MM.1S (cell line): ENCODE results near the gene PKMYT1.

Experiments used
- DNase-seq: peaks from one replicate; pipeline ENCODE4 v3.0.0-alpha.2; 2015
- H2AFZ ChIP-seq: fragments of 300-600 bp; sonication (generic); 2 replicates; pipeline ENCODE4 v1.6.0; 2016; ENCODE audit warnings: antibody characterized with exemption, low read length
- H3F3A ChIP-seq: fragments of 300-600 bp; sonication (generic); 2 replicates; pipeline ENCODE4 v1.6.1; 2016; ENCODE audit warnings: mild to moderate bottlenecking, antibody characterized with exemption, low read length, moderate library complexity, mixed read lengths; ENCODE audit not compliant: insufficient read depth
- H3K27ac ChIP-seq: fragments of 300-600 bp; sonication (generic); 2 replicates; pipeline ENCODE4 v1.5.1; 2016; ENCODE audit warnings: mild to moderate bottlenecking, low read length
- H3K27me3 ChIP-seq: fragments of 300-600 bp; sonication (generic); replicated peaks from 2 replicates; pipeline ENCODE4 v1.6.0; 2016; ENCODE audit warnings: low read length; ENCODE audit not compliant: insufficient read depth
- H3K36me3 ChIP-seq: fragments of 300-600 bp; sonication (generic); replicated peaks from 2 replicates; pipeline ENCODE4 v1.6.1; 2016; ENCODE audit warnings: mild to moderate bottlenecking, low read length, mixed read lengths; ENCODE audit not compliant: insufficient read depth
- H3K4me1 ChIP-seq: fragments of 300-600 bp; sonication (generic); 2 replicates; pipeline ENCODE4 v1.6.1; 2016; ENCODE audit warnings: low read length, mixed read lengths
- H3K4me2 ChIP-seq: fragments of 300-600 bp; sonication (generic); 2 replicates; pipeline ENCODE4 v1.6.0; 2016; ENCODE audit warnings: low read depth, low read length
- H3K4me3 ChIP-seq: fragments of 300-600 bp; sonication (generic); 2 replicates; pipeline ENCODE4 v1.5.1; 2016; ENCODE audit warnings: low read length, mixed read lengths
- H3K79me2 ChIP-seq: fragments of 300-600 bp; sonication (generic); 2 replicates; pipeline ENCODE4 v1.6.1; 2016; ENCODE audit warnings: mixed run types, low read length, mixed read lengths
- H3K9ac ChIP-seq: fragments of 300-600 bp; sonication (generic); 2 replicates; pipeline ENCODE4 v1.6.1; 2016; ENCODE audit warnings: low read length, mixed read lengths
- H3K9me2 ChIP-seq: fragments of 300-600 bp; sonication (generic); replicated peaks from 2 replicates; pipeline ENCODE4 v1.6.1; 2016; ENCODE audit warnings: mild to moderate bottlenecking, low read length, mixed read lengths; ENCODE audit not compliant: insufficient read depth
- H3K9me3 ChIP-seq: fragments of 300-600 bp; sonication (generic); replicated peaks from 2 replicates; pipeline ENCODE4 v1.6.1; 2016; ENCODE audit warnings: mild to moderate bottlenecking, low read length, mixed read lengths; ENCODE audit not compliant: insufficient read depth
- H4K20me1 ChIP-seq: fragments of 300-600 bp; sonication (generic); 2 replicates; pipeline ENCODE4 v1.6.1; 2016; ENCODE audit warnings: mild to moderate bottlenecking, low read length, moderate library complexity, mixed read lengths; ENCODE audit not compliant: insufficient read depth
- EZH2 ChIP-seq: fragments of 300-600 bp; sonication (generic); optimal IDR thresholded peaks from 2 replicates; pipeline ENCODE3; 2017; ENCODE audit warnings: low read depth, mild to moderate bottlenecking, antibody characterized with exemption, low read length, mixed read lengths
- EZH2phosphoT487 ChIP-seq: fragments of 300-600 bp; sonication (generic); IDR thresholded peaks from 2 replicates; pipeline ENCODE4 v1.6.1; 2018; ENCODE audit warnings: antibody characterized with exemption, low read length
- TF ChIP-seq, protein P1 (sequence below): fragments of 300-600 bp; sonication (generic); IDR thresholded peaks from 2 replicates; pipeline ENCODE4 v1.5.1; 2016; ENCODE audit warnings: antibody characterized with exemption, low read length, mixed read lengths

The PKMYT1 gene

DNA sequence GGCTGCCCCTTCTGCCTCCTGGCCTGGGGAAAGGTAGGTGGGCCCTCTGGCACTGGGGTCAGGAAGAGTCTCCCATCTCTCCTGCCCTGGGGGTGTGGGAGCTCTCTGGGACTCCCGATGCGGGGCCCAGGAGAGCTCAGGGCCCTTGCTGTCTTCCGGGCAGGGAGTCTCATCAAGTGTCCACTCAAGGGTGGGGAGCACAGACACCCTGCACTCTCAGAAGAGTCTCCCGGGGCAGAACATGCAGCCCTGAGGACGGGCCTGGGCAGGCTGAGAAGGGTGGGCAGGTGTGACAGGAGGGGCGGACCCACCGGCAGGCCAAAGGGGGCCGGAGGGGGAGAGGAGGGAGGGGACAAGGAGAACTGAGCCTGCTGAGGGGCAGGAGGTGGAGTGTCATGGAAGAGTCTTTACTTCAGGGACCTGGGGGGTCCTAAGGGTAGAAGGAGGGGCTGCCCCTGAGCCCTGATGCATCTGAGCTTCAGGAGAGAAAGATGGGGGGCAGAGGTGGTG is 8.4 kb upstream of the PKMYT1 start:
- no peaks in the 10 kb centered on the region for H3K79me2 ChIP-seq
- H3K4me2 ChIP-seq, result no peak overlapping the region
- no peaks in the 10 kb centered on the region for H3K9me2 ChIP-seq
- no peaks in the 10 kb centered on the region for H3K9me3 ChIP-seq
- no peak for TF ChIP-seq EZH2phosphoT487
- TF ChIP-seq, protein P1, sequence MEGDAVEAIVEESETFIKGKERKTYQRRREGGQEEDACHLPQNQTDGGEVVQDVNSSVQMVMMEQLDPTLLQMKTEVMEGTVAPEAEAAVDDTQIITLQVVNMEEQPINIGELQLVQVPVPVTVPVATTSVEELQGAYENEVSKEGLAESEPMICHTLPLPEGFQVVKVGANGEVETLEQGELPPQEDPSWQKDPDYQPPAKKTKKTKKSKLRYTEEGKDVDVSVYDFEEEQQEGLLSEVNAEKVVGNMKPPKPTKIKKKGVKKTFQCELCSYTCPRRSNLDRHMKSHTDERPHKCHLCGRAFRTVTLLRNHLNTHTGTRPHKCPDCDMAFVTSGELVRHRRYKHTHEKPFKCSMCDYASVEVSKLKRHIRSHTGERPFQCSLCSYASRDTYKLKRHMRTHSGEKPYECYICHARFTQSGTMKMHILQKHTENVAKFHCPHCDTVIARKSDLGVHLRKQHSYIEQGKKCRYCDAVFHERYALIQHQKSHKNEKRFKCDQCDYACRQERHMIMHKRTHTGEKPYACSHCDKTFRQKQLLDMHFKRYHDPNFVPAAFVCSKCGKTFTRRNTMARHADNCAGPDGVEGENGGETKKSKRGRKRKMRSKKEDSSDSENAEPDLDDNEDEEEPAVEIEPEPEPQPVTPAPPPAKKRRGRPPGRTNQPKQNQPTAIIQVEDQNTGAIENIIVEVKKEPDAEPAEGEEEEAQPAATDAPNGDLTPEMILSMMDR, result no peak
- no peak for TF ChIP-seq EZH2
- H3K27me3 ChIP-seq, result peaks cover 98% of the 10 kb centered on the region
- H3K36me3 ChIP-seq, result no peaks in the 10 kb centered on the region
- no peaks in the 10 kb centered on the region for H3F3A ChIP-seq
- H4K20me1 ChIP-seq, result no peaks in the 10 kb centered on the region
- H3K27ac ChIP-seq, result no peak overlapping the region
- no peak overlapping the region for H2AFZ ChIP-seq
- peaks cover 5% of the 10 kb centered on the region; the same call in 1 of the 2 replicates for H3K4me1 ChIP-seq
- H3K4me3 ChIP-seq, result no peak overlapping the region
- no peak for DNase-seq
- no peak overlapping the region for H3K9ac ChIP-seq

DNA sequence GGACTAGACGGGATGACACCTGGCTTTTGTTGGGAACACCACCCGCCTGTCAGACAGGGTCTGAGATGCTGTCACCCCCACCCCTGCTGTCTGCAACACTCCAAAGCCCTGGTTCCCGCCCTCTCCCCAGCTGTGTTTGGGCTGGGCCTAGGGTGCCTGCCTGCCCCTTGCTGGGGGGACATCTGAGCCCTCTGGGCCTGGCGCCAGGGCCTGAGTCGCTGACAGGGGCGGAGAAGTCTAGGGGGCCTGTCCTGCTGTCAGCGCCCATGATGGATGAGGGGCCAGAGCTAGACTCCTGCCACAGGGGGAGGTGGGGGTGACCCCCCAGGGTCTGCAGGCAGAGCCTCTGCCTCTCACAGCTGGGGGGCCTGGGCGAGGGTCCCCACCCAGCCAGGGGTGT is 7.6 kb upstream of the PKMYT1 start:
- Histone ChIP-seq H3K4me1 (peaks cover 5% of the 10 kb centered on the region; the same call in 1 of the 2 replicates), H3K79me2 (no peaks in the 10 kb centered on the region), H3K27me3 (peaks cover 90% of the 10 kb centered on the region), H3F3A (0 out of 2 replicates have a peak, but pooled peaks cover 2% of the 10 kb centered on the region), H2AFZ (no peak overlapping the region), H3K9ac (no peak overlapping the region), H3K36me3 (no peaks in the 10 kb centered on the region), H3K9me3 (no peaks in the 10 kb centered on the region), H4K20me1 (no peaks in the 10 kb centered on the region), H3K9me2 (no peaks in the 10 kb centered on the region), H3K4me2 (no peak overlapping the region), H3K4me3 (no peak overlapping the region), H3K27ac (no peak overlapping the region)
- no peak for TF ChIP-seq EZH2phosphoT487
- no peak for TF ChIP-seq EZH2
- TF ChIP-seq, protein P1, result no peak
- DNase-seq, result no peak

DNA sequence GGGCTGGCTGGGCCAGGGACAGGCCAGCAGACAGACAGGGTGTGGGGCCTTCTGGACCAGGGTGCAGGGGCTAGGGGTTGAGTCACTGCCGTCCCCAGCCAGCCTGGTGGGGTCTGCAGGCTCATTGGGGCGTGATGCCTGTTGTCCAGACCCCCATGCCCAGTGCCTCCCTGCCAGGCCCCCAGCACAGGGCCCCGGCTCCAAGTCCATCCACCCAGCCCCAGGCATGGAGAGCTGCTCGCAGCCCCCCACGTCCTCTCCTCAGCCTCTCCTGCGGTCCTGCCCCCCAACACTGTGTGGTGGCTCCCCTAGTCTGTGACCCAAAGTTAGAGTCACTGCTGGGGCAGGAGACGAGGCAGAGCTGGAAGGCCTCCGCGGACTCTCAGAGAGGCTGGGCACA is 7.0 kb upstream of the PKMYT1 start:
- 0 out of 2 replicates have a peak, but pooled peaks cover 2% of the 10 kb centered on the region for H3F3A ChIP-seq
- no peaks in the 10 kb centered on the region for H3K36me3 ChIP-seq
- H3K4me1 ChIP-seq, result peaks cover 5% of the 10 kb centered on the region; the same call in 1 of the 2 replicates
- H3K27me3 ChIP-seq, result peaks cover 84% of the 10 kb centered on the region
- H4K20me1 ChIP-seq, result no peaks in the 10 kb centered on the region
- H2AFZ ChIP-seq, result no peak overlapping the region
- no peak overlapping the region for H3K4me3 ChIP-seq
- H3K9me2 ChIP-seq, result no peaks in the 10 kb centered on the region
- no peak for TF ChIP-seq EZH2
- TF ChIP-seq, protein P1, result no peak
- TF ChIP-seq EZH2phosphoT487, result no peak
- no peaks in the 10 kb centered on the region for H3K9me3 ChIP-seq
- DNase-seq, result no peak
- no peaks in the 10 kb centered on the region for H3K79me2 ChIP-seq
- H3K4me2 ChIP-seq, result no peak overlapping the region
- no peak overlapping the region for H3K9ac ChIP-seq
- H3K27ac ChIP-seq, result no peak overlapping the region
